ENCODE data around the gene KIFC3. TPM values are rescaled to one million over a fixed set of nuclear protein-coding genes. Genes with fewer than 3 reads are reported as not detected.
A peak's percentile ranks its signal among the peaks of the same experiment; 100 is the strongest.
"Not testable (repeated sequence)": the region's sequence is repeated elsewhere in the genome, so short reads cannot be mapped to it uniquely, and the experiment has no call there.

Gene KIFC3
- total RNA-seq, 1 experiment from 2014 or later, result not detected

DNA sequence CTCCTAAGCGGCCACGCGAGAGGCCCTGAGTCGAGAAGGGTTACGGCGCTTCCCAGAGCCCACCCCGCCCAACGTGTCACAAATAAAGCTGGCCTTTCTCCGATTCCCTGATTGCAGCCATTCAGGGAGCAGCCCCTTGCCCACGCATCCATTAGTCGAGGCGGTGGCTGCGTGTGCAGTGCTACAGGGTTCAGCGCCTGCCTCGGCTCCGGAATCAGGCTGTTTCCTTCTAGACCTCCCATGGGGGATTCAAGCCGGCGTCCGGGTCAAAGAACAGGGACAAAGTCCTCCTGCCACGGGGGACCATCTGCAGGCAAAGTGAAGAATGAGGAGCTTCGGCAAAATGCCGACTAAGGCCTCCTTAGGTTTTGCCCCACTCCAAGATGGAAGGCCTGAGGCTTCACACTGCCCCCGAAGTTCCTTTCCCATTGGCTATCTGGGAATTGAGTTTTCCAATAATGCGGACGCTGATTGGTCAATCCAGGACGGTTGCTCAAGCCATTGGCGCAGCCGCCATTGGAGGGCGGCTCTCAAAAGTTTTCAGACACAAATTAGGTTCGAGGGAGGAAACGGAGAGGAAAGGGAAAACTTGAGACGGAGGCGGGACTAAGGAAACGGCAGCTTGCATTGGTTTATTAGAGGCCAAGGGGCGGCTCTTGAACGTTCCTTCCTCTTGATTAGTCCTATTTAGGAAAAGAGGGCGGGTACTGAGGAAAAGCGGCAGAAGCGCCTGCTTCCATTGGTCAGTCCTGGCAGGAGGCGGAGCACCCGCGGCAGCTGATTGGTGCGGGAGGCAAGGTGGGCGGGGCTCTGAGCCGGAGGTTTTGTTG, 67.2 kb downstream of the KIFC3 start:
- peak overlapping the region; percentile 91 for H3K9ac ChIP-seq (ENCODE audit: low read length)
- H3K4me3 ChIP-seq (ENCODE audit: low read length), result peak overlapping the region; percentile 89
- no peaks in the 10 kb centered on the region for H3K27me3 ChIP-seq (ENCODE audit: low read length)
- H3K4me2 ChIP-seq (ENCODE audit: low read depth, low read length, poor library complexity, severe bottlenecking), result peak overlapping the region; percentile 94
- peak; percentile 100 for DNase-seq
- no peaks in the 10 kb centered on the region for H4K20me1 ChIP-seq (ENCODE audit: insufficient read depth, low read depth, low read length)
- H3K4me1 ChIP-seq (ENCODE audit: low read length), result peaks cover 19% of the 10 kb centered on the region
- no peaks in the 10 kb centered on the region for H3K9me2 ChIP-seq (replicated peaks; ENCODE audit: insufficient read depth, low read length)
- H3K79me2 ChIP-seq (ENCODE audit: low read length), result peaks cover 21% of the 10 kb centered on the region
- H3K27ac ChIP-seq (ENCODE audit: low read length), result peak overlapping the region; percentile 46; the same call in 1 of the 2 replicates
- no peaks in the 10 kb centered on the region for H3K9me3 ChIP-seq (ENCODE audit: low read length)
- no peaks in the 10 kb centered on the region for H3K36me3 ChIP-seq (ENCODE audit: insufficient read depth, low read length)
- peak overlapping the region; percentile 94 for H2AFZ ChIP-seq (ENCODE audit: low read length)

DNA sequence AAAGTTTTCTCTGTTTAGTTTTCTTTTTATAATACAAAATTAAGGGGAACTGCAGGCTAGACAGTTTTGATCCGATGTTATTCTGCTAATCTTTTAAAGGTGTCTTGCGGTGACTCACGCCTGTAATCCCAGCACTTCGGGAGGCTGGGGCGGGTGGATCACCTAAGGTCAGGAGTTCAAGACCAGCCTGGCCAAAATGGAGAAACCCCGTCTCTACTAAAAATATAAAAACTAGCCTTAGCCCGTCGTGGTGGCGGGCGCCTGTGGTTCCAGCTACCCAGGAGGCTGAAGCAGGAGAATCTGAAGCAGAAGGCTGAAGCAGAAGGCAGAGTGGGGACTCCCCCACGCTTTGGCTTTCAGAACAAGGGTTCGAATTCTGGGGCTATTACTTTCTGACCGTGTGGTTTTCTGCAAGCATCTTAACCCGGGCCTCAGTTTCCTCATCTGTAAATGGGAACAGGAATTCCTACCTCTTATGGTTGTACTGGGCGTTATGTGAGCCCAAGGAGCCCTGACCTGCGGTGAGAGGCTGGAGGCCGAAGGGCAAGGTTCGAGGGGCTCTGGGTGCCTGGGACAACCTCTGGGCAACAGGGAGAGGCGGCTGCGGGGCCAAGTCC, 67.9 kb downstream of the KIFC3 start:
- H3K27ac ChIP-seq (ENCODE audit: low read length), result peak overlapping the region; percentile 46; the same call in 1 of the 2 replicates
- H3K4me1 ChIP-seq (ENCODE audit: low read length), result peaks cover 19% of the 10 kb centered on the region
- DNase-seq, result no peak
- H3K36me3 ChIP-seq (ENCODE audit: insufficient read depth, low read length), result no peaks in the 10 kb centered on the region
- no peaks in the 10 kb centered on the region for H4K20me1 ChIP-seq (ENCODE audit: insufficient read depth, low read depth, low read length)
- peak overlapping the region; percentile 94 for H3K4me2 ChIP-seq (ENCODE audit: low read depth, low read length, poor library complexity, severe bottlenecking)
- H3K27me3 ChIP-seq (ENCODE audit: low read length), result no peaks in the 10 kb centered on the region
- no peaks in the 10 kb centered on the region for H3K9me2 ChIP-seq (replicated peaks; ENCODE audit: insufficient read depth, low read length)
- no peaks in the 10 kb centered on the region for H3K9me3 ChIP-seq (ENCODE audit: low read length)
- H3K4me3 ChIP-seq (ENCODE audit: low read length), result peak overlapping the region; percentile 88
- peak overlapping the region; percentile 94 for H2AFZ ChIP-seq (ENCODE audit: low read length)
- peak overlapping the region; percentile 91 for H3K9ac ChIP-seq (ENCODE audit: low read length)
- peaks cover 21% of the 10 kb centered on the region for H3K79me2 ChIP-seq (ENCODE audit: low read length)

DNA sequence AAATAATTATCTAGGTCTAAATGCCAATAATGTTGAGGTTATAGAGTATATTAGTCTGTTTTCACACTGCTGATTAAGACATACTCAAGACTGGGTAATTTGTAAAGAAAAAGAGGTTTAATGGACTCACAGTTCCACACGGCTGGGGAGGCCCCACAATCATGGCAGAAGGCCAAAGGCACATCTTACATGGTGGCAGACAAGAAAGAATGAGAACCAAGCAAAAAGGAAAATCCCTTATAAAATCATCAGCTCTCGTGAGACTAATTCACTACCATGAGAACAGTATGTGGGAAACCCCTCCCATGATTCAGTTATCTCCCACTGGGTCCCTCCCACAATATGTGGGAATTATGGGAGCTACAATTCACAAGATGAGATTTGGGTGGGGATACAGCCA, 69.6 kb downstream of the KIFC3 start:
- Histone ChIP-seq H3K27me3 (ENCODE audit: low read length) (no peaks in the 10 kb centered on the region), H3K9me2 (replicated peaks; ENCODE audit: insufficient read depth, low read length) (no peaks in the 10 kb centered on the region), H2AFZ (ENCODE audit: low read length) (no peak overlapping the region), H3K4me2 (ENCODE audit: low read depth, low read length, poor library complexity, severe bottlenecking) (no peak overlapping the region), H3K4me1 (ENCODE audit: low read length) (peaks cover 19% of the 10 kb centered on the region), H3K9ac (ENCODE audit: low read length) (no peak overlapping the region), H4K20me1 (ENCODE audit: insufficient read depth, low read depth, low read length) (no peaks in the 10 kb centered on the region), H3K36me3 (ENCODE audit: insufficient read depth, low read length) (no peaks in the 10 kb centered on the region), H3K9me3 (ENCODE audit: low read length) (no peaks in the 10 kb centered on the region), H3K79me2 (ENCODE audit: low read length) (peaks cover 21% of the 10 kb centered on the region), H3K4me3 (ENCODE audit: low read length) (no peak overlapping the region), H3K27ac (ENCODE audit: low read length) (no peak overlapping the region)
- no peak for DNase-seq

GRCh38 chr16:57732037-57732436, 70.3 kb downstream of the KIFC3 start:
- no peaks in the 10 kb centered on the region for H3K9me3 ChIP-seq (ENCODE audit: low read length)
- no peaks in the 10 kb centered on the region for H3K36me3 ChIP-seq (ENCODE audit: insufficient read depth, low read length)
- no peaks in the 10 kb centered on the region for H4K20me1 ChIP-seq (ENCODE audit: insufficient read depth, low read depth, low read length)
- H3K9ac ChIP-seq (ENCODE audit: low read length), result no peak overlapping the region
- peaks cover 18% of the 10 kb centered on the region for H3K79me2 ChIP-seq (ENCODE audit: low read length)
- H3K4me3 ChIP-seq (ENCODE audit: low read length), result no peak overlapping the region
- no peak overlapping the region for H3K27ac ChIP-seq (ENCODE audit: low read length)
- DNase-seq, result no peak
- H3K9me2 ChIP-seq (replicated peaks; ENCODE audit: insufficient read depth, low read length), result no peaks in the 10 kb centered on the region
- H2AFZ ChIP-seq (ENCODE audit: low read length), result no peak overlapping the region
- no peaks in the 10 kb centered on the region for H3K27me3 ChIP-seq (ENCODE audit: low read length)
- H3K4me1 ChIP-seq (ENCODE audit: low read length), result peaks cover 16% of the 10 kb centered on the region
- H3K4me2 ChIP-seq (ENCODE audit: low read depth, low read length, poor library complexity, severe bottlenecking), result no peak overlapping the region

GRCh38 chr16:57730771-57731730, 71.2 kb downstream of the KIFC3 start:
- no peak overlapping the region for H3K4me2 ChIP-seq (ENCODE audit: low read depth, low read length, poor library complexity, severe bottlenecking)
- H3K9me3 ChIP-seq (ENCODE audit: low read length), result no peaks in the 10 kb centered on the region
- H2AFZ ChIP-seq (ENCODE audit: low read length), result no peak overlapping the region
- peaks cover 7% of the 10 kb centered on the region for H3K4me1 ChIP-seq (ENCODE audit: low read length)
- no peak for DNase-seq
- H3K36me3 ChIP-seq (ENCODE audit: insufficient read depth, low read length), result no peaks in the 10 kb centered on the region
- no peak overlapping the region for H3K9ac ChIP-seq (ENCODE audit: low read length)
- H3K4me3 ChIP-seq (ENCODE audit: low read length), result no peak overlapping the region
- H3K27me3 ChIP-seq (ENCODE audit: low read length), result no peaks in the 10 kb centered on the region
- no peaks in the 10 kb centered on the region for H4K20me1 ChIP-seq (ENCODE audit: insufficient read depth, low read depth, low read length)
- no peaks in the 10 kb centered on the region for H3K9me2 ChIP-seq (replicated peaks; ENCODE audit: insufficient read depth, low read length)
- peaks cover 8% of the 10 kb centered on the region for H3K79me2 ChIP-seq (ENCODE audit: low read length)
- no peak overlapping the region for H3K27ac ChIP-seq (ENCODE audit: low read length)

DNA sequence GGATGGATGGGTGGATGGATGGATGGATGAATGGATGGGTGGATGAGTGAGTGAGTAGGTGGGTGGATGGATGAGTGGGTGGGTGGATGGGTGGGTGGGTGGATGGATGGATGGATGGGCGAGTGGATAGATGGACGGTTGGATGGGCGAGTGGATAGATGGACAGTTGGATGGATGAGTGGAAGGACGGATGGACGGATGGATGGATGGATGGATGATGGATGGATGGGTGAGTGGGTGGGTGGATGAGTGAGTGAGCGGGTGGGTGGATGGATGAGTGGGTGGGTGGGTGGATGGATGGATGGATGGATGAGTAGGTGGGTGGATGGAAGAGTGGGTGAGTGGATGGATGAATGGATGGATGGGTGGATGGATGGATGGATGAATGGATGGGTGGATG, 72.4 kb downstream of the KIFC3 start:
- not testable (repeated sequence) for H2AFZ ChIP-seq (ENCODE audit: low read length); H3K27me3 ChIP-seq (ENCODE audit: low read length); H3K4me3 ChIP-seq (ENCODE audit: low read length); DNase-seq; H3K27ac ChIP-seq (ENCODE audit: low read length); H3K9me3 ChIP-seq (ENCODE audit: low read length); H3K36me3 ChIP-seq (ENCODE audit: insufficient read depth, low read length); H4K20me1 ChIP-seq (ENCODE audit: insufficient read depth, low read depth, low read length); H3K79me2 ChIP-seq (ENCODE audit: low read length); H3K9ac ChIP-seq (ENCODE audit: low read length); H3K9me2 ChIP-seq (replicated peaks; ENCODE audit: insufficient read depth, low read length); H3K4me1 ChIP-seq (ENCODE audit: low read length); H3K4me2 ChIP-seq (ENCODE audit: low read depth, low read length, poor library complexity, severe bottlenecking)

DNA sequence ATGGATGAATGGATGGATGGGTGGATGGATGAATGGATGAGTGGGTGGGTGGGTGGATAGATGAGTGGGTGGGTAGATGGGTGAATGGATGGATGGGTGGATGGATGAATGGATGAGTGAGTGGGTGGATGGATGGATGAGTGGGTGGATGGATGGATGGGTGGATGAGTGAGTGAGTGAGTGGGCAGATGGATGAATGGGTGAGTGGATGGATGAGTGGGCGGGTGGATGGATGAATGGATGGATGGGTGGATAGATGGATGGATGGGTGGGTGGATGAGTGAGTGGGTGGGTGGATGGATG, 73.2 kb downstream of the KIFC3 start:
- Histone ChIP-seq H3K9me2 (replicated peaks; ENCODE audit: insufficient read depth, low read length) (no peaks in the 10 kb centered on the region), H3K9ac (ENCODE audit: low read length) (no peak overlapping the region), H2AFZ (ENCODE audit: low read length) (no peak overlapping the region), H3K36me3 (ENCODE audit: insufficient read depth, low read length) (no peaks in the 10 kb centered on the region), H3K9me3 (ENCODE audit: low read length) (no peaks in the 10 kb centered on the region), H3K4me3 (ENCODE audit: low read length) (no peak overlapping the region), H3K27ac (ENCODE audit: low read length) (no peak overlapping the region), H3K4me2 (ENCODE audit: low read depth, low read length, poor library complexity, severe bottlenecking) (no peak overlapping the region), H4K20me1 (ENCODE audit: insufficient read depth, low read depth, low read length) (no peaks in the 10 kb centered on the region), H3K4me1 (ENCODE audit: low read length) (peaks cover 2% of the 10 kb centered on the region), H3K79me2 (ENCODE audit: low read length) (no peaks in the 10 kb centered on the region), H3K27me3 (ENCODE audit: low read length) (no peaks in the 10 kb centered on the region)
- DNase-seq, result no peak
